CD4-positive, alpha-beta T cell (primary cell): ENCODE measurements around the gene IFNAR2. TPM values are rescaled to one million over a fixed set of nuclear protein-coding genes. Genes with fewer than 3 reads are reported as not detected.
A peak's percentile ranks its signal among the peaks of the same experiment; 100 is the strongest.

Experiments
- ATAC-seq: fragments of 200-7000 bp; cut with Tn5 transposase; one replicate; pipeline ENCODE4 v1.10.0; 2022; ENCODE audit warnings: mild to moderate bottlenecking; ENCODE audit not compliant: poor library complexity
- CTCF ChIA-PET: fragments of 350-600 bp; sonication (Branson Sonifier 250); formaldehyde crosslinking; loops from one replicate; lab custom pipeline; 2021; ENCODE audit warnings: antibody characterized with exemption, inconsistent platforms; lab: Charles Lee
- POLR2A ChIA-PET: fragments of 350-600 bp; sonication (Branson Sonifier 250); formaldehyde crosslinking; loops from one replicate; lab custom pipeline; 2021; ENCODE audit warnings: antibody characterized with exemption, inconsistent platforms; lab: Charles Lee
- DNase-seq, 14 experiments: peaks; one replicate each; pipeline ENCODE4 v3.0.0-alpha.2; 2013 to 2020; ENCODE audit warnings: mixed read lengths in 2 of 14
- H3K27ac ChIP-seq, 2 donors: one replicate each; pipeline versions ENCODE4 v1.5.1 to v1.7.0; 2013; ENCODE audit warnings: low read length in 2 of 2, low read depth in 1 of 2, mild to moderate bottlenecking in 1 of 2
- H3K27me3 ChIP-seq, 2 experiments: 1 replicate in 1 of 2; 2 replicates in 1 of 2; pipeline versions ENCODE4 v1.6.1 to v1.7.0; 2013; ENCODE audit warnings: low read length in 2 of 2, control low read depth in 1 of 2, mild to moderate bottlenecking in 1 of 2, moderate library complexity in 1 of 2; ENCODE audit not compliant: insufficient read depth in 2 of 2, control insufficient read depth in 1 of 2
- H3K36me3 ChIP-seq: one replicate; pipeline ENCODE4 v1.6.1; 2013; ENCODE audit warnings: low read length, control low read depth; ENCODE audit not compliant: insufficient read depth
- H3K4me1 ChIP-seq: one replicate; pipeline ENCODE4 v1.6.1; 2013; ENCODE audit warnings: low read length, control low read depth; ENCODE audit not compliant: insufficient read depth
- H3K4me3 ChIP-seq: one replicate; pipeline ENCODE4 v1.5.1; 2013; ENCODE audit warnings: mild to moderate bottlenecking, low read length, moderate library complexity
- H3K9me3 ChIP-seq, 2 experiments: 1 replicate in 1 of 2; 2 replicates in 1 of 2; pipeline versions ENCODE4 v1.6.1 to v1.7.0; 2013; ENCODE audit warnings: low read length in 2 of 2, mild to moderate bottlenecking in 2 of 2, control low read depth in 1 of 2, moderate library complexity in 1 of 2; ENCODE audit not compliant: control insufficient read depth in 1 of 2, insufficient read depth in 1 of 2
- H3K27ac Mint-ChIP-seq: one replicate; pipeline ENCODE4 v1.8.0; 2020; ENCODE audit warnings: mixed read lengths
- H3K27me3 Mint-ChIP-seq: one replicate; pipeline ENCODE4 v1.8.0; 2021; ENCODE audit warnings: mixed read lengths
- H3K36me3 Mint-ChIP-seq: one replicate; pipeline ENCODE4 v1.8.0; 2021; ENCODE audit warnings: low read depth, mixed read lengths
- H3K4me1 Mint-ChIP-seq: one replicate; pipeline ENCODE4 v1.8.0; 2021; ENCODE audit warnings: low read depth, mixed read lengths
- H3K4me3 Mint-ChIP-seq: one replicate; pipeline ENCODE4 v1.8.0; 2020; ENCODE audit warnings: mild to moderate bottlenecking, mixed read lengths
- H3K9me3 Mint-ChIP-seq: one replicate; pipeline ENCODE4 v1.8.0; 2020; ENCODE audit warnings: mixed read lengths
- intact Hi-C, 2 experiments: fragments of 100-400 bp; cut with DNase I in 1 of 2; cut with micrococcal nuclease in 1 of 2; formaldehyde crosslinking; loops; one replicate each; pipeline versions ENCODE4 v1.15.1 to v1.9.0; 2023 to 2025; cut with DNase I, micrococcal nuclease
- total RNA-seq, 174 experiments: library from RNA in 2 of 174; stranded (reverse) in 2 of 174; gene quantifications; one replicate each; pipeline ENCODE4 v1.2.3 and lab custom pipeline; 2021 to 2026
- TF ChIP-seq, protein P1 (sequence below): fragments of 200-600 bp; IDR thresholded peaks from one replicate; pipeline ENCODE4 v1.8.0; 2022; ENCODE audit warnings: antibody characterized with exemption, mild to moderate bottlenecking

Gene IFNAR2
- total RNA-seq, 2 experiments from 2014 or later = 26.6 to 28.2 TPM

DNA sequence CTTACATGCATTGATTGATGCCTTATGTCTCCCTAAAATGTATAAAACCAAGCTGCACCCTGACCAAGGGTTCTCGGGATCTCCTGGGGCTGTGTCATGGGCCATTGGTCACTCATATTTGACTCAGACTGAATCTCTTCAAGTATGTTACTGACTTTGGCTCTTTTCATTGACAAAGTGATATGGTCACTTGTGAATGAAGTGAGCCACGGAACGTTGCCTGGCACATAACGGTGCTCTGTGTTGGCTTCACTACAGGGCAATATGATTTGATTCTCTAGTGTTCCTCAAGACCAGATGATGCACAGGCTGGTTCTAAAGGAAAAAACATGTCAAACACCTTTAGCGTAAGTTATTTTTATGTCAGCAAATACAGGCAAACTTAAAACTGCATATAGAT, 25.0 kb downstream of the IFNAR2 start:
- DNase-seq = no peak
- Mint-ChIP-seq H3K27ac (peak overlapping the region; percentile 67), H3K36me3 (peaks cover 100% of the 10 kb centered on the region), H3K4me3 (no peak overlapping the region), H3K9me3 (peaks cover 2% of the 10 kb centered on the region), H3K27me3 (no peaks in the 10 kb centered on the region), H3K4me1 (peaks cover 52% of the 10 kb centered on the region)
- intact Hi-C loops = no loop called here
- H3K27me3 ChIP-seq = no peaks in the 10 kb centered on the region
- TF ChIP-seq, protein P1, sequence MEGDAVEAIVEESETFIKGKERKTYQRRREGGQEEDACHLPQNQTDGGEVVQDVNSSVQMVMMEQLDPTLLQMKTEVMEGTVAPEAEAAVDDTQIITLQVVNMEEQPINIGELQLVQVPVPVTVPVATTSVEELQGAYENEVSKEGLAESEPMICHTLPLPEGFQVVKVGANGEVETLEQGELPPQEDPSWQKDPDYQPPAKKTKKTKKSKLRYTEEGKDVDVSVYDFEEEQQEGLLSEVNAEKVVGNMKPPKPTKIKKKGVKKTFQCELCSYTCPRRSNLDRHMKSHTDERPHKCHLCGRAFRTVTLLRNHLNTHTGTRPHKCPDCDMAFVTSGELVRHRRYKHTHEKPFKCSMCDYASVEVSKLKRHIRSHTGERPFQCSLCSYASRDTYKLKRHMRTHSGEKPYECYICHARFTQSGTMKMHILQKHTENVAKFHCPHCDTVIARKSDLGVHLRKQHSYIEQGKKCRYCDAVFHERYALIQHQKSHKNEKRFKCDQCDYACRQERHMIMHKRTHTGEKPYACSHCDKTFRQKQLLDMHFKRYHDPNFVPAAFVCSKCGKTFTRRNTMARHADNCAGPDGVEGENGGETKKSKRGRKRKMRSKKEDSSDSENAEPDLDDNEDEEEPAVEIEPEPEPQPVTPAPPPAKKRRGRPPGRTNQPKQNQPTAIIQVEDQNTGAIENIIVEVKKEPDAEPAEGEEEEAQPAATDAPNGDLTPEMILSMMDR = no peak
- CTCF ChIA-PET = interaction anchor here (1.1 to 1.6 kb wide), 3 partner anchors 13 to 55 kb away, joined by 3 to 4 read pairs (median 4); no protein-coding TSS in a partner anchor
- peaks cover 7% of the 10 kb centered on the region for H3K4me1 ChIP-seq
- no peak for ATAC-seq
- H3K27ac ChIP-seq = no peak overlapping the region
- peaks cover 91% of the 10 kb centered on the region for H3K36me3 ChIP-seq
- no peak overlapping the region for H3K4me3 ChIP-seq
- H3K9me3 ChIP-seq = peaks cover 4 to 17% of the 10 kb centered on the region in 2 experiments
- POLR2A ChIA-PET = no interaction called here

DNA sequence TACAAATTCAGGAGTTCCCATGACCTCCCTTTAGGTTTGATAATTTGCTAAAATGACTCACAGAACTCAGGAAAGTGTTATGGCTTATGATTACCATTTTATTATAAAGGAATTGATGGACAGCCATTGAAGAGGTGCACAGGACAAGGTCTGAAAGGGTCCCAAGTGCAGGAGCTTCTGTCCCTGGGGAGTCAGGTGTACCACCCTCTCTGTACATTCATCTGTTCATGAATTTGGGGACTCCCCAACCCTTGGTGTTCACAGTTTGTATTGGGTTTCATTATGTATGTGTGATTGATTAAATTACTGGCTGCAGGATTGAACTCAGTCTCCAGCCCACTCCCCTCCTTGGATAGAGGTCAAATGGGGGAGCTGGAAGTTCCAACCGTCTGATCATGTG, 25.7 kb downstream of the IFNAR2 start:
- Histone ChIP-seq H3K4me1 (peaks cover 11% of the 10 kb centered on the region), H3K27ac (no peak overlapping the region), H3K36me3 (peaks cover 85% of the 10 kb centered on the region), H3K4me3 (no peak overlapping the region), H3K9me3 (peaks cover 4 to 17% of the 10 kb centered on the region in 2 experiments), H3K27me3 (no peaks in the 10 kb centered on the region)
- ChIA-PET POLR2A (no interaction called here), CTCF (interaction anchor here (1.4 to 1.6 kb wide), 2 partner anchors 14 to 56 kb away, joined by 4 read pairs; no protein-coding TSS in a partner anchor)
- Mint-ChIP-seq H3K27me3 (no peaks in the 10 kb centered on the region), H3K9me3 (peaks cover 2% of the 10 kb centered on the region), H3K27ac (peak overlapping the region; percentile 67), H3K36me3 (peaks cover 100% of the 10 kb centered on the region), H3K4me1 (peaks cover 52% of the 10 kb centered on the region), H3K4me3 (no peak overlapping the region)
- TF ChIP-seq, protein P1 = no peak
- intact Hi-C loops = no loop called here
- no peak for DNase-seq
- ATAC-seq = no peak

DNA sequence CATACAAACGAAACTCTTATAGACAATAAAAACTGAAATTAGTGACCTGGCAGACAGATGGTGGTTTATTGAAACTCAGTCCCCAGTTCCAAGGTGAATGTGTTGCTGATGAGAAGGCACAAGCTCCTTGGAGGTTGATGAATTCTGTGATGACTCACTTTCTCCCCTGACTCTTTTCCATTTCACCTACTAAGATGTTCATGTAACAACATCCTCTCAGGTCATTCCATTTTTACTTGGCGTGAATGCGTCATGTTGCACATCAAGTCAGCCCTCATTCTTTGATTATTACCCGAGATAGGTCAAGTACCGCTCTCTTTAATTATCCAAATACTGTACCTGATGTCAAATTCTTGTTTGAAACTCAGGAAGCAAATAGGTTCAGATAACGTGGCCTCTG, 26.3 kb downstream of the IFNAR2 start:
- peaks cover 56% of the 10 kb centered on the region for H3K4me1 Mint-ChIP-seq
- peaks cover 2% of the 10 kb centered on the region for H3K9me3 Mint-ChIP-seq
- peak; percentile 39 for ATAC-seq
- ChIA-PET CTCF (interaction anchor here (1.4 to 1.6 kb wide), 2 partner anchors 14 to 56 kb away, joined by 4 read pairs; no protein-coding TSS in a partner anchor), POLR2A (interaction anchor here (0.8 kb wide), 1 partner anchor 105 kb away, joined by 3 read pairs; no protein-coding TSS in a partner anchor)
- H3K4me3 ChIP-seq = no peak overlapping the region
- peaks cover 4 to 17% of the 10 kb centered on the region in 2 experiments for H3K9me3 ChIP-seq
- peaks cover 95% of the 10 kb centered on the region for H3K36me3 Mint-ChIP-seq
- H3K27me3 ChIP-seq = no peaks in the 10 kb centered on the region
- H3K4me3 Mint-ChIP-seq = no peak overlapping the region
- TF ChIP-seq, protein P1 = no peak
- no peaks in the 10 kb centered on the region for H3K27me3 Mint-ChIP-seq
- H3K36me3 ChIP-seq = peaks cover 81% of the 10 kb centered on the region
- DNase-seq = no peak
- peaks cover 13% of the 10 kb centered on the region for H3K4me1 ChIP-seq
- intact Hi-C loops = no loop called here
- H3K27ac Mint-ChIP-seq = peak overlapping the region; percentile 67
- H3K27ac ChIP-seq = peak overlapping the region in 1 of 2 donors; percentile 8
